Tibial nerve (tissue), 4 donors: ENCODE measurements around the gene ATOH8. TPM values are rescaled to one million over a fixed set of nuclear protein-coding genes. Genes with fewer than 3 reads are reported as not detected.

Experiments
- DNase-seq, 2 donors: peaks; one replicate each; pipeline ENCODE4 v3.0.0-alpha.2; 2019; ENCODE audit warnings: low spot score in 2 of 2
- H3K27ac ChIP-seq, 4 donors: fragments of 200-600 bp; sonication (generic) in 3 of 4; one replicate each; pipeline ENCODE4 v1.5.1; 2017 to 2019; ENCODE audit warnings: mild to moderate bottlenecking in 1 of 4
- H3K27me3 ChIP-seq, 2 donors: fragments of 200-600 bp; sonication (generic) in 1 of 2; one replicate each; pipeline versions ENCODE4 v1.5.1 to v1.6.0; 2017 to 2019
- H3K36me3 ChIP-seq, 3 donors: fragments of 200-600 bp; sonication (generic); one replicate each; pipeline ENCODE4 v1.5.1; 2018 to 2019
- H3K4me1 ChIP-seq, 4 donors: fragments of 200-600 bp; sonication (generic) in 3 of 4; one replicate each; pipeline ENCODE4 v1.5.1; 2017 to 2019
- H3K4me3 ChIP-seq, 4 donors: fragments of 200-600 bp; sonication (generic) in 3 of 4; one replicate each; pipeline ENCODE4 v1.5.1; 2017 to 2019; ENCODE audit warnings: mild to moderate bottlenecking in 1 of 4, moderate library complexity in 1 of 4
- H3K9me3 ChIP-seq, 4 donors: fragments of 200-600 bp; sonication (generic) in 3 of 4; one replicate each; pipeline ENCODE4 v1.5.1; 2017 to 2019
- EP300 ChIP-seq, 2 donors: sonication (generic); formaldehyde crosslinking; IDR thresholded peaks; one replicate each; pipeline ENCODE4 v1.6.1; 2017; ENCODE audit warnings: antibody characterized with exemption in 2 of 2, mild to moderate bottlenecking in 1 of 2
- POLR2A ChIP-seq, 2 donors: fragments of 450-650 bp; IDR thresholded peaks; one replicate each; pipeline ENCODE4 v1.6.1; 2017; ENCODE audit warnings: antibody characterized with exemption in 2 of 2, mild to moderate bottlenecking in 2 of 2, moderate library complexity in 2 of 2
- WGBS, 2 donors: methylation state at CpG; one replicate each; pipeline ENCODE4 v1.1.5; 2018; 5-methylcytosine and 5-hydroxymethylcytosine counted together
- total RNA-seq, 4 donors: library from RNA; depleted of rRNA; stranded (reverse); fragments of >200 nt; gene quantifications; one replicate each; pipeline ENCODE4 v1.1.0, GENCODE V29; 2016
- TF ChIP-seq, protein P1 (sequence below), 5 experiments: fragments of 200-600 bp in 3 of 5; fragments of 450-650 bp in 2 of 5; sonication (generic) in 3 of 5; IDR thresholded peaks; one replicate each; pipeline ENCODE4 v1.5.1; 2016 to 2019; ENCODE audit warnings: antibody characterized with exemption in 5 of 5, mild to moderate bottlenecking in 3 of 5, moderate library complexity in 2 of 5

ATOH8 gene
- total RNA-seq, 4 donors from 2014 or later = 98.0 to 170 (median 119) TPM

DNA sequence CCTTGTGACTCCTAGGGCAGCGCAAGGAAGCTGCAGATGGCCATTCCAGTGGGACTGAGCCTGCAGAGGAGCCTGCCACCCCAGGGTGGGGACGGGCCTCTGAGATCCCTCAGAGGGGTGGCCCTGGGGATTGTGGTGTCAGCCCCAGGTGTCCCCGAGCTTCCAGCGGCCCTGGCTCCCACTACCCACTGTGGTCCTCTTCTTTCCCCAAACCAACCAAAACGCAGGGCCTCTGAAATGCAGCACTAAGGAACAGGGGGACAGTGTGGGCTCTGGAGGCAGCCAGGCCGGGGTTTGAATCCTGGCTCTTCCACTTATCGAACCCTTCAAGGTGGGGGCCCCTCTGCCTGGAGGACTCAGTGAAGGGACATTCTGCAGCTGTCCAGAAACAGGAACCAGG lies 32.7 kb downstream of the ATOH8 start:
- peaks cover 0 to 56% (median 18%) of the 10 kb centered on the region in 4 donors for H3K4me1 ChIP-seq
- H3K4me3 ChIP-seq = no peak overlapping the region
- H3K9me3 ChIP-seq = no peaks in the 10 kb centered on the region
- no peaks in the 10 kb centered on the region for H3K27me3 ChIP-seq
- 95 to 98% methylated on average over 7 of the region's 7 CpGs for WGBS, 2 donors
- TF ChIP-seq POLR2A (IDR thresholded peaks at IDR 0.05) = no peak
- TF ChIP-seq EP300 (IDR thresholded peaks at IDR 0.05) = no peak
- TF ChIP-seq, protein P1, sequence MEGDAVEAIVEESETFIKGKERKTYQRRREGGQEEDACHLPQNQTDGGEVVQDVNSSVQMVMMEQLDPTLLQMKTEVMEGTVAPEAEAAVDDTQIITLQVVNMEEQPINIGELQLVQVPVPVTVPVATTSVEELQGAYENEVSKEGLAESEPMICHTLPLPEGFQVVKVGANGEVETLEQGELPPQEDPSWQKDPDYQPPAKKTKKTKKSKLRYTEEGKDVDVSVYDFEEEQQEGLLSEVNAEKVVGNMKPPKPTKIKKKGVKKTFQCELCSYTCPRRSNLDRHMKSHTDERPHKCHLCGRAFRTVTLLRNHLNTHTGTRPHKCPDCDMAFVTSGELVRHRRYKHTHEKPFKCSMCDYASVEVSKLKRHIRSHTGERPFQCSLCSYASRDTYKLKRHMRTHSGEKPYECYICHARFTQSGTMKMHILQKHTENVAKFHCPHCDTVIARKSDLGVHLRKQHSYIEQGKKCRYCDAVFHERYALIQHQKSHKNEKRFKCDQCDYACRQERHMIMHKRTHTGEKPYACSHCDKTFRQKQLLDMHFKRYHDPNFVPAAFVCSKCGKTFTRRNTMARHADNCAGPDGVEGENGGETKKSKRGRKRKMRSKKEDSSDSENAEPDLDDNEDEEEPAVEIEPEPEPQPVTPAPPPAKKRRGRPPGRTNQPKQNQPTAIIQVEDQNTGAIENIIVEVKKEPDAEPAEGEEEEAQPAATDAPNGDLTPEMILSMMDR (IDR thresholded peaks at IDR 0.05) = no peak
- H3K36me3 ChIP-seq = peaks cover 0 to 66% (median 0%) of the 10 kb centered on the region in 3 donors
- peak overlapping the region in 2 of 4 donors; percentile 73 to 78 for H3K27ac ChIP-seq
- no peak for DNase-seq

- no peak for DNase-seq
- Histone ChIP-seq H3K36me3 (peaks cover 0 to 66% (median 0%) of the 10 kb centered on the region in 3 donors), H3K4me1 (peaks cover 0 to 56% (median 17%) of the 10 kb centered on the region in 4 donors), H3K9me3 (no peaks in the 10 kb centered on the region), H3K27ac (peak overlapping the region in 2 of 4 donors; percentile 73 to 78), H3K27me3 (no peaks in the 10 kb centered on the region), H3K4me3 (no peak overlapping the region)
- 83 to 84% methylated on average over 13 to 14 of the region's 14 CpGs for WGBS, 2 donors
- TF ChIP-seq POLR2A (IDR thresholded peaks at IDR 0.05) (no peak), EP300 (IDR thresholded peaks at IDR 0.05) (no peak)
- TF ChIP-seq, protein P1 (IDR thresholded peaks at IDR 0.05) = no peak
Observed at GRCh38 chr2:85786865-85787264, 33.1 kb downstream of the ATOH8 start.

DNA sequence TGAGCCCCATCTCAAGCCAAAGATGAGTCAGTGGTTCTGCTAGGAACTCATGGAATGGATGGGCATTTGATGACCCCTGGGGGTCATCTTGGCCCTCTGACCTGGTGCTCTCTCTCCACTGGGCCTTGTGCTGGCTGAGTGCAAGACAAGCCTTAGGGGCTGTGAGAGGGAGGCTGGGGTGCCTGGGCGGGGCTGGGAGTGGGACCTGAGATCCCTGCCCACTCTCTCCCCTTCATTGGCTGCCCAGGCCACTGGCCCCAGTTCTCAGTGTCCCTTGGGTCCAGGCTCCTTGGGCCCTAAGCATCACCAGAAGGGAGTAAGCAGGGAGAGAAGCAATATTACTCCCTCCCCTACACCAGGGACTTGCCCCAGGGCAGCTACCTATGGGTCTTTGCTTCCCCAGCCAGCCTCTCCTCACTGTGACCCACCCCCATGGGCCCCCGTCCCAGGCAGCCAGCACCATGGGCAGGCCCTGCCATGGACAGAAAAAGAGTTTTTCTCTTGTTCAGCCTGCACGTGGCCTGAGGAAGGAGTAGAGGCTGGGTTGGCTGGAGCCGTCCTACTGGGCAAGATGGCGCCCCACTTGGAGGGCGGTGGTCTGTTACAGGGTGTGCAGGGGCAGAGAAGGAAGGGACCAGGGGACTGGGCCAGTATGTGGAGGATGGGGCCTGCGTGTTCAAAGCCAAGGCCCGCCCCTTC lies 33.6 kb downstream of the ATOH8 start:
- H3K27me3 ChIP-seq = no peaks in the 10 kb centered on the region
- H3K36me3 ChIP-seq = peaks cover 0 to 66% (median 0%) of the 10 kb centered on the region in 3 donors
- TF ChIP-seq POLR2A (IDR thresholded peaks at IDR 0.05) = no peak
- TF ChIP-seq EP300 (IDR thresholded peaks at IDR 0.05) = no peak
- TF ChIP-seq, protein P1 (IDR thresholded peaks at IDR 0.05) = no peak
- H3K4me1 ChIP-seq = peaks cover 1 to 58% (median 19%) of the 10 kb centered on the region in 4 donors
- 85 to 86% methylated on average over 8 of the region's 8 CpGs for WGBS, 2 donors
- no peak for DNase-seq
- no peaks in the 10 kb centered on the region for H3K9me3 ChIP-seq
- peak overlapping the region in 2 of 4 donors; percentile 70 to 78 for H3K27ac ChIP-seq
- no peak overlapping the region for H3K4me3 ChIP-seq

DNA sequence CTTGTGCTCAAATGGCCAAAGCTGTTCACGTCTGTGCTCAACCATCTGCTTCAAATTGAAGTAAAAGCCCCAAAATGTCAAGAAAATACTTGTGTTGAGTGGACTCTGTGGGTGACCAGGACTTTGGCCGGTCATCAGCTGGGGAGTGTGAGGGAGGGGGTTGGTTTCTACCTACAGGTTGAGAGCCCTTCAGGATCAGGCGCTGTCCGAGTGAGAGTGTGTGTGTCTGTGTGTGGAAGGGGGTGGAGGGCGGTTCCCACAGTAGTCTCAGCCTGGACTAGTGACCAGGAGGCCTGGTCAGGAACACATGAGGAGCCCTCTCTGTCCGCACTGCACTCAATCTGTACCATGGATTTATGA lies 34.2 kb downstream of the ATOH8 start:
- Histone ChIP-seq H3K36me3 (peaks cover 0 to 61% (median 0%) of the 10 kb centered on the region in 3 donors), H3K9me3 (no peaks in the 10 kb centered on the region), H3K27ac (peak overlapping the region in 2 of 4 donors; percentile 48 to 78), H3K27me3 (no peaks in the 10 kb centered on the region), H3K4me1 (peaks cover 2 to 63% (median 24%) of the 10 kb centered on the region in 4 donors), H3K4me3 (no peak overlapping the region)
- 89 to 93% methylated on average over 6 of the region's 6 CpGs for WGBS, 2 donors
- TF ChIP-seq POLR2A (IDR thresholded peaks at IDR 0.05) = no peak
- TF ChIP-seq EP300 (IDR thresholded peaks at IDR 0.05) = no peak
- TF ChIP-seq, protein P1 (IDR thresholded peaks at IDR 0.05) = no peak
- DNase-seq = no peak

- Histone ChIP-seq H3K27ac (peak overlapping the region in 1 of 4 donors; percentile 48), H3K27me3 (no peaks in the 10 kb centered on the region), H3K4me3 (no peak overlapping the region), H3K4me1 (peaks cover 2 to 70% (median 29%) of the 10 kb centered on the region in 4 donors), H3K9me3 (no peaks in the 10 kb centered on the region), H3K36me3 (peaks cover 0 to 55% (median 0%) of the 10 kb centered on the region in 3 donors)
- DNase-seq = no peak
- TF ChIP-seq POLR2A (IDR thresholded peaks at IDR 0.05) (no peak), EP300 (IDR thresholded peaks at IDR 0.05) (no peak)
- TF ChIP-seq, protein P1 (IDR thresholded peaks at IDR 0.05) = no peak
- WGBS, 2 donors = 74 to 94% methylated on average over 3 of the region's 3 CpGs
Observed at GRCh38 chr2:85788603-85789002, 34.8 kb downstream of the ATOH8 start.
